ENCODE results near the gene ASB6.

DNA sequence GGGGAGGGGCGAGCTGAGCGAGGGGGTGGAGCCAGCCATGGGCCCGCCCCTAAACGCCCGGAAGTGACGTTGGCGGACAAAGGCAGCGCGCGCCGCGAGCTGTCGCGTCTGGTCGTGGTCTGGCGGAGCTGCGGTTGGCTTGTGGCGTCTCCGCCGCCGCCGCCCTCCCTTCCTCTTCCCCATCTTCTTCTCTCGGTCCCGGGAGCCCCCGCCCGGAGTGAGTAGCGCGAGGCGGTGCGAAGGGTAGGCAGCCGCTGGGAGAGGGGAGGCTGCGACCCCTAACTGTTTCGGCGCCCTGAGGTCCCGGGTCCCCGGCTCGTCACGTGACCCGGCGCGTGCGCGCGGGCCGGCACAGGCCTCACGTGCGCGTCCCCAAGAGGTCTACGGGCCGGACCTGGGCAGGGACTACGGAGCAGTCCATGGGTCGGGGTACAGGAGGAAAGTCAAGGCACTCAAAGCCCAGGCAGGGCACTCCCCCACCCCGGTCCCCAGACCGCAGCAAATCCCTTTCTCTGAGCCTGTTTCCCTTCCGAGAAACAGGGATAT lies 15.8 kb downstream of the ASB6 start, which contains the start of gene NTMT1:
- TF ChIP-seq, protein P1, sequence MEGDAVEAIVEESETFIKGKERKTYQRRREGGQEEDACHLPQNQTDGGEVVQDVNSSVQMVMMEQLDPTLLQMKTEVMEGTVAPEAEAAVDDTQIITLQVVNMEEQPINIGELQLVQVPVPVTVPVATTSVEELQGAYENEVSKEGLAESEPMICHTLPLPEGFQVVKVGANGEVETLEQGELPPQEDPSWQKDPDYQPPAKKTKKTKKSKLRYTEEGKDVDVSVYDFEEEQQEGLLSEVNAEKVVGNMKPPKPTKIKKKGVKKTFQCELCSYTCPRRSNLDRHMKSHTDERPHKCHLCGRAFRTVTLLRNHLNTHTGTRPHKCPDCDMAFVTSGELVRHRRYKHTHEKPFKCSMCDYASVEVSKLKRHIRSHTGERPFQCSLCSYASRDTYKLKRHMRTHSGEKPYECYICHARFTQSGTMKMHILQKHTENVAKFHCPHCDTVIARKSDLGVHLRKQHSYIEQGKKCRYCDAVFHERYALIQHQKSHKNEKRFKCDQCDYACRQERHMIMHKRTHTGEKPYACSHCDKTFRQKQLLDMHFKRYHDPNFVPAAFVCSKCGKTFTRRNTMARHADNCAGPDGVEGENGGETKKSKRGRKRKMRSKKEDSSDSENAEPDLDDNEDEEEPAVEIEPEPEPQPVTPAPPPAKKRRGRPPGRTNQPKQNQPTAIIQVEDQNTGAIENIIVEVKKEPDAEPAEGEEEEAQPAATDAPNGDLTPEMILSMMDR (IDR thresholded peaks at IDR 0.05) = peak in 1 of 6 experiments; percentile 23
- peak; percentile 59 to 95 for TF ChIP-seq POLR2A (IDR thresholded peaks at IDR 0.05)

Data from thyroid gland (tissue), 4 donors.